Mammary epithelial cell (primary cell): Measurements from ENCODE around the gene SESN2.

ENCODE experiments used
- EZH2 ChIP-seq: IDR thresholded peaks from 2 replicates; pipeline ENCODE4 v1.6.1; 2012; ENCODE audit warnings: low read length, inconsistent platforms, borderline replicate concordance
- TF ChIP-seq, protein P1 (sequence below), 2 donors: IDR thresholded peaks in 1 of 2; conservative IDR thresholded peaks in 1 of 2; 2 replicates each; pipeline ENCODE4 v1.5.1; 2011 to 2012; ENCODE audit warnings: inconsistent platforms in 2 of 2, low read length in 2 of 2, mild to moderate bottlenecking in 2 of 2, control low read depth in 1 of 2, low read depth in 1 of 2; ENCODE audit not compliant: insufficient read depth in 1 of 2; ENCODE audit errors: extremely low read depth in 1 of 2

DNA sequence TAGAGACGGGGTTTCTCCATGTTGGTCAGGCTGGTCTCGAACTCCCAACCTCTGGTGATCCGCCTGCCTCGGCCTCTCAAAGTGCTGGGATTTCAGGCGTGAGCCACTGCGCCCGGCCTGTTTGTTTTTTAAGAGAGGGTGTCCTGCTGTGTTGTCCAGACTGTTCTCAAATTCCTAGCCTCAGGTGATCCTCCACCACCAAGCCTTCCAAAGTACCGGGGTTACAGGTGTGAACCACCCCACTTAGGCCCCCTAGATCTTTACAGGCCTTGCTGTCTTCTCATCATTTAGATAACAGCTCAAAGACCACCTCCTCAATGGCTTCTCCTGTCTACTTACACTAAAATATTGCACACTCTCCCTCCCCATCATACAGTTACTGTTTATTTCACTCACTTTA is 6.3 kb downstream of the SESN2 start:
- TF ChIP-seq, protein P1, sequence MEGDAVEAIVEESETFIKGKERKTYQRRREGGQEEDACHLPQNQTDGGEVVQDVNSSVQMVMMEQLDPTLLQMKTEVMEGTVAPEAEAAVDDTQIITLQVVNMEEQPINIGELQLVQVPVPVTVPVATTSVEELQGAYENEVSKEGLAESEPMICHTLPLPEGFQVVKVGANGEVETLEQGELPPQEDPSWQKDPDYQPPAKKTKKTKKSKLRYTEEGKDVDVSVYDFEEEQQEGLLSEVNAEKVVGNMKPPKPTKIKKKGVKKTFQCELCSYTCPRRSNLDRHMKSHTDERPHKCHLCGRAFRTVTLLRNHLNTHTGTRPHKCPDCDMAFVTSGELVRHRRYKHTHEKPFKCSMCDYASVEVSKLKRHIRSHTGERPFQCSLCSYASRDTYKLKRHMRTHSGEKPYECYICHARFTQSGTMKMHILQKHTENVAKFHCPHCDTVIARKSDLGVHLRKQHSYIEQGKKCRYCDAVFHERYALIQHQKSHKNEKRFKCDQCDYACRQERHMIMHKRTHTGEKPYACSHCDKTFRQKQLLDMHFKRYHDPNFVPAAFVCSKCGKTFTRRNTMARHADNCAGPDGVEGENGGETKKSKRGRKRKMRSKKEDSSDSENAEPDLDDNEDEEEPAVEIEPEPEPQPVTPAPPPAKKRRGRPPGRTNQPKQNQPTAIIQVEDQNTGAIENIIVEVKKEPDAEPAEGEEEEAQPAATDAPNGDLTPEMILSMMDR (conservative IDR thresholded peaks at IDR 0.05 in 1 of 2, IDR thresholded peaks at IDR 0.05 in 1 of 2; ENCODE audit: extremely low read depth in 1 of 2, insufficient read depth in 1 of 2, low read depth in 1 of 2, low read length in 2 of 2) = no peak
- TF ChIP-seq EZH2 = no peak
